MCF 10A (cell line): ENCODE measurements around the gene TP53AIP1. TPM values are rescaled to one million over a fixed set of nuclear protein-coding genes. Genes with fewer than 3 reads are reported as not detected.
A peak's percentile ranks its signal among the peaks of the same experiment; 100 is the strongest.

Experiments used
- BruUV-seq: library from RNA; stranded (reverse); fragments of 400-500 nt; replicated peaks from 2 replicates; lab custom pipeline; 2021; lab: Mats Ljungman, UMichigan
- CTCF ChIA-PET: fragments of 300-600 bp; sonication (Branson Sonifier 250); formaldehyde crosslinking; extraction: SDS; loops from one replicate; lab custom pipeline; 2021; ENCODE audit warnings: antibody characterized with exemption, inconsistent platforms; lab: Yijun Ruan, JAX
- POLR2A ChIA-PET: fragments of 300-600, 350-650 bp; sonication (Branson Sonifier 250); formaldehyde crosslinking; extraction: SDS; loops from one replicate; lab custom pipeline; 2020; ENCODE audit warnings: antibody characterized with exemption, inconsistent platforms; lab: Yijun Ruan, JAX
- DNase-seq: peaks from one replicate; pipeline ENCODE4 v3.0.0-alpha.2; 2018; ENCODE audit not compliant: unreplicated experiment
- H3K27ac Mint-ChIP-seq: one replicate; pipeline ENCODE4 v1.8.0; 2022; ENCODE audit warnings: mild to moderate bottlenecking, low read depth, mixed read lengths; ENCODE audit not compliant: unreplicated experiment
- H3K27me3 Mint-ChIP-seq: one replicate; pipeline ENCODE4 v1.8.0; 2022; ENCODE audit warnings: mixed read lengths; ENCODE audit not compliant: insufficient read depth, unreplicated experiment
- H3K36me3 Mint-ChIP-seq: one replicate; pipeline ENCODE4 v1.8.0; 2022; ENCODE audit warnings: mild to moderate bottlenecking, moderate library complexity, mixed read lengths; ENCODE audit not compliant: insufficient read depth, unreplicated experiment
- H3K4me1 Mint-ChIP-seq: one replicate; pipeline ENCODE4 v1.8.0; 2022; ENCODE audit warnings: mixed read lengths; ENCODE audit not compliant: insufficient read depth, unreplicated experiment
- H3K4me3 Mint-ChIP-seq: one replicate; pipeline ENCODE4 v1.8.0; 2022; ENCODE audit warnings: mild to moderate bottlenecking, moderate library complexity, mixed read lengths; ENCODE audit not compliant: unreplicated experiment
- H3K9me3 Mint-ChIP-seq: one replicate; pipeline ENCODE4 v1.8.0; 2022; ENCODE audit warnings: mixed read lengths; ENCODE audit not compliant: unreplicated experiment
- intact Hi-C: fragments of 100-400 bp; cut with micrococcal nuclease; formaldehyde crosslinking; loops from 2 replicates; pipeline ENCODE4 v1.14.1; 2022
- total RNA-seq: library from RNA; stranded (reverse); gene quantifications from 2 replicates; pipeline ENCODE4 v1.2.3, GENCODE V29; 2022
- TF ChIP-seq, protein P1 (sequence below): fragments of 200-600 bp; IDR thresholded peaks from one replicate; pipeline ENCODE4 v1.8.0; 2022; ENCODE audit warnings: antibody characterized with exemption, mild to moderate bottlenecking; ENCODE audit not compliant: unreplicated experiment

The TP53AIP1 gene
- total RNA-seq, 1 experiment from 2014 or later, result 4.5 TPM

GRCh38 chr11:128902515-128903066 is 40.1 kb downstream of the TP53AIP1 start:
- TF ChIP-seq, protein P1, sequence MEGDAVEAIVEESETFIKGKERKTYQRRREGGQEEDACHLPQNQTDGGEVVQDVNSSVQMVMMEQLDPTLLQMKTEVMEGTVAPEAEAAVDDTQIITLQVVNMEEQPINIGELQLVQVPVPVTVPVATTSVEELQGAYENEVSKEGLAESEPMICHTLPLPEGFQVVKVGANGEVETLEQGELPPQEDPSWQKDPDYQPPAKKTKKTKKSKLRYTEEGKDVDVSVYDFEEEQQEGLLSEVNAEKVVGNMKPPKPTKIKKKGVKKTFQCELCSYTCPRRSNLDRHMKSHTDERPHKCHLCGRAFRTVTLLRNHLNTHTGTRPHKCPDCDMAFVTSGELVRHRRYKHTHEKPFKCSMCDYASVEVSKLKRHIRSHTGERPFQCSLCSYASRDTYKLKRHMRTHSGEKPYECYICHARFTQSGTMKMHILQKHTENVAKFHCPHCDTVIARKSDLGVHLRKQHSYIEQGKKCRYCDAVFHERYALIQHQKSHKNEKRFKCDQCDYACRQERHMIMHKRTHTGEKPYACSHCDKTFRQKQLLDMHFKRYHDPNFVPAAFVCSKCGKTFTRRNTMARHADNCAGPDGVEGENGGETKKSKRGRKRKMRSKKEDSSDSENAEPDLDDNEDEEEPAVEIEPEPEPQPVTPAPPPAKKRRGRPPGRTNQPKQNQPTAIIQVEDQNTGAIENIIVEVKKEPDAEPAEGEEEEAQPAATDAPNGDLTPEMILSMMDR, result no peak
- H3K27ac Mint-ChIP-seq, result no peak overlapping the region
- no peaks in the 10 kb centered on the region for H3K9me3 Mint-ChIP-seq
- H3K4me1 Mint-ChIP-seq, result peaks cover 47% of the 10 kb centered on the region
- CTCF ChIA-PET, result interaction anchor here (1.0 to 4.6 kb wide), 4 partner anchors 16 to 54 kb away, joined by 4 to 54 read pairs (median 6); no protein-coding TSS in a partner anchor
- no TSS peak for BruUV-seq
- POLR2A ChIA-PET, result no interaction called here
- H3K27me3 Mint-ChIP-seq, result no peaks in the 10 kb centered on the region
- intact Hi-C loops, result no loop called here
- DNase-seq, result no peak
- H3K4me3 Mint-ChIP-seq, result no peak overlapping the region
- no peaks in the 10 kb centered on the region for H3K36me3 Mint-ChIP-seq

DNA sequence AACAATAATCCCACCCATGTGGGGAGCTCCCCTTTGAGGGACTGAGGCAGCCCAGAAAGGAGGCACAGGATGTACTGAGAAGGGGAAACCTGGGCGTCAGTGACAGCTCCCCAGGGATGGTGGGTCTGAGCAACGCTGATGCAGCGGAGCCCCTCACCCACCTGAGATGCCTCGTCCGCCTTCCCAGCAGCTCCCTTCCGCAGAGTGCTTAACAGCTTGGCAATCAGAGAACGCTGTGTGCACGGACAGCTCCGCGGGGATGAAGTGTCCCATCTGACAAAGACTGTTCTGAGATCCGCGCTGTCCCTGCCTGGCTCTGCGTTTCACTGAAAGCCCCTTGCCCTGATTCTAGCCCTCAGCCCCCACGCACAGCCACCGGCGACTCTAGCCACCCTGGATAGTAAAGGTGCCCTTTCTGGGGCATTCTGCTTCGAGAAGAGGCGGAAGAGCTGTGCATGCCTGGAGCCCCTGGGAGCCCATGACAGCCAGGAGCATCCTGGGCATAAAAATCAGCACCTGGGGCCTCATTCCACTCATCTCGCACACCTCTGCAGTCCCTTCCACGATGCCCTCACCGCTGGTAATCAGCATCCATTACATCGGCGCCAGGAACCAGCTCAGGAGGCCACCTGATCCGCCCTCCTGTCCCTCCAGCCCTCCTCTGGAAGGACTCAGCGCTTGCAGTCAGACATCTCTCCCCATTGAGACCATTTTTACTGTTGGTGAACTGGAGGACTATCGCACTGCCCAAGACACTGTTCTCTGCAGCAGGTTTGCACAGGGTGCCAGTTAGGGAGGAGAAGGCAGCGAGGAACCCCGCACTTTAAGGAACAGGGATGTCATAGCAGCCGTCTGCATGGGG is 40.8 kb downstream of the TP53AIP1 start:
- intact Hi-C loops, result no loop called here
- TF ChIP-seq, protein P1, result no peak
- Mint-ChIP-seq H3K27ac (no peak overlapping the region), H3K36me3 (no peaks in the 10 kb centered on the region), H3K27me3 (no peaks in the 10 kb centered on the region), H3K4me3 (no peak overlapping the region), H3K9me3 (no peaks in the 10 kb centered on the region), H3K4me1 (peaks cover 51% of the 10 kb centered on the region)
- DNase-seq, result no peak
- ChIA-PET POLR2A (no interaction called here), CTCF (interaction anchor here (0.7 to 4.6 kb wide), 3 partner anchors 15 to 847 kb away, joined by 3 to 54 read pairs (median 6); no protein-coding TSS in a partner anchor)
- no TSS peak for BruUV-seq

DNA sequence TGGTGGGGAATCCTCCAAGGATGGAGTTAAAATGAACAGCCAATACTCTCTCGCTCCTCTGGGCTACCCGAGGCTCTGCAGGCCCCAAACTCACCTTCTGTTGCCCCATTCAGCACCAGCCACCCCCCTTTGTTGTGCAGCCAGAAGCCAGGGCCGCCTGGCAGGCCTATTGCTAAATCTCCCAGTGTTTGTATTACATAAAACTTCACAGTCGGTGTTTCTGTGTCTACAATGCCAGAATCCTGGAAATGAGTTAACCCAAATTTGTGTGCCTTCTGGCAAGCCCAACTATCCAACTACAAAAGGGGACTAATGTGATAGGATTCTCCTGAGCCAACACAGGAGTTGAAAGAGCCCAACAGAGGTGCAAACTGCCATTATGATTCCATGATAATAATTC is 42.2 kb downstream of the TP53AIP1 start:
- no peak overlapping the region for H3K4me3 Mint-ChIP-seq
- no peak overlapping the region for H3K27ac Mint-ChIP-seq
- peaks cover 45% of the 10 kb centered on the region for H3K4me1 Mint-ChIP-seq
- CTCF ChIA-PET, result interaction anchor here (1.8 to 4.6 kb wide), 2 partner anchors 14 to 56 kb away, joined by 6 to 54 read pairs; no protein-coding TSS in a partner anchor
- peak; percentile 25 for DNase-seq
- no peaks in the 10 kb centered on the region for H3K27me3 Mint-ChIP-seq
- intact Hi-C loops, result no loop called here
- no peaks in the 10 kb centered on the region for H3K36me3 Mint-ChIP-seq
- no peaks in the 10 kb centered on the region for H3K9me3 Mint-ChIP-seq
- TF ChIP-seq, protein P1, result no peak
- no TSS peak for BruUV-seq
- POLR2A ChIA-PET, result no interaction called here
